T-helper 2 cell (primary cell): ENCODE results near the gene HDGFL3.
"Not testable (repeated sequence)": the region's sequence is repeated elsewhere in the genome, so short reads cannot be mapped to it uniquely, and the experiment has no call there.

ENCODE experiments used
- DNase-seq, 5 experiments: peaks; one replicate each; pipeline versions ENCODE4 v3.0.0 to v3.0.0-alpha.2; 2012 to 2022

Gene HDGFL3

GRCh38 chr15:83193721-83194120 lies 13.9 kb downstream of the HDGFL3 start:
- DNase-seq: no peak

- DNase-seq: no peak
Observed at GRCh38 chr15:83192742-83193141, 14.9 kb downstream of the HDGFL3 start.

GRCh38 chr15:83190450-83190849 lies 17.2 kb downstream of the HDGFL3 start:
- no peak for DNase-seq

GRCh38 chr15:83185561-83185960 lies 22.1 kb downstream of the HDGFL3 start:
- no peak for DNase-seq

GRCh38 chr15:83178869-83179325 lies 28.7 kb downstream of the HDGFL3 start:
- DNase-seq: no peak

GRCh38 chr15:83178390-83178789 lies 29.2 kb downstream of the HDGFL3 start:
- no peak for DNase-seq

- DNase-seq: no peak
Observed at GRCh38 chr15:83174891-83175290, 32.7 kb downstream of the HDGFL3 start.

- no peak for DNase-seq
Observed at GRCh38 chr15:83170474-83171165, 37.0 kb downstream of the HDGFL3 start.

GRCh38 chr15:83169576-83169975 lies 38.0 kb downstream of the HDGFL3 start:
- not testable (repeated sequence) for DNase-seq

GRCh38 chr15:83166830-83167229 lies 40.8 kb downstream of the HDGFL3 start:
- DNase-seq: no peak

- no peak for DNase-seq
Observed at GRCh38 chr15:83166218-83166617, 41.4 kb downstream of the HDGFL3 start.

GRCh38 chr15:83164771-83165404 lies 42.7 kb downstream of the HDGFL3 start:
- peak in 1 of 5 experiments; percentile 83 for DNase-seq

GRCh38 chr15:83164111-83164770 lies 43.4 kb downstream of the HDGFL3 start:
- no peak for DNase-seq

GRCh38 chr15:83163032-83163431 lies 44.6 kb downstream of the HDGFL3 start:
- DNase-seq: peak in 1 of 5 experiments; percentile 50

GRCh38 chr15:83160741-83161140 lies 46.9 kb downstream of the HDGFL3 start:
- DNase-seq: no peak

GRCh38 chr15:83158393-83158792 lies 49.2 kb downstream of the HDGFL3 start:
- no peak for DNase-seq

- DNase-seq: no peak
Observed at GRCh38 chr15:83155942-83156341, 51.7 kb downstream of the HDGFL3 start.

GRCh38 chr15:83153288-83153687 lies 54.3 kb downstream of the HDGFL3 start:
- no peak for DNase-seq

- DNase-seq: no peak
Observed at GRCh38 chr15:83144771-83145170, 62.9 kb downstream of the HDGFL3 start.

- not testable (repeated sequence) for DNase-seq
Observed at GRCh38 chr15:83142151-83142550, 65.5 kb downstream of the HDGFL3 start.

GRCh38 chr15:83132861-83133523 lies 74.6 kb downstream of the HDGFL3 start:
- no peak for DNase-seq

GRCh38 chr15:83129791-83130190 lies 77.8 kb downstream of the HDGFL3 start:
- no peak for DNase-seq

- DNase-seq: no peak
Observed at GRCh38 chr15:83127547-83128150, 80.0 kb downstream of the HDGFL3 start.
